ENCODE data around the gene EPN2.
"Not testable (repeated sequence)": the region's sequence is repeated elsewhere in the genome, so short reads cannot be mapped to it uniquely, and the experiment has no call there.

Gene EPN2

DNA sequence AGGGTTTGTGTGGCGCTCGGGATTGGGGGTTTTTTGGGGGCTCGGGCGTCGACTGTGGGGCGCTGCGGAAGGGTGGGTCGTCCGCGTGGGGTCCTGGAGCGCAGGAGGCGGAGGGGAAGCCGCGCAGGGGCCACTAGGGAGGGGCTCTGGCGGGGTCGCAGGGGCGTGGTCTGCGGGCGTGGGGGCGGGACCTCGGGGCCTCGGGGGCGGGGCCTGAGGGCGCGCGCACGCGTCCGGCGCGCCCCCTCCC, at the start of gene EPN2:
TSS of gene EPN2 (plus strand) at position 228 of the 250 bp plus-strand sequence. CDS start 45,754 bp downstream, outside the sequence.
- peak within 1 kb of the TSS; percentile 55 for H3K27ac ChIP-seq
- peak within 1 kb of the TSS; percentile 78 for H3K4me3 ChIP-seq (ENCODE audit: low read depth, low read length)
- peak within 1 kb of the TSS; percentile 78 for H3K9ac ChIP-seq
- peak within 1 kb of the TSS; percentile 88 for H3K4me2 ChIP-seq (ENCODE audit: low read length)
- H3K27me3 ChIP-seq (ENCODE audit: control insufficient read depth, insufficient read depth, low read length); H3K9me3 ChIP-seq (ENCODE audit: control insufficient read depth, low read length); H3K36me3 ChIP-seq (ENCODE audit: control insufficient read depth, insufficient read depth, low read length): not testable (repeated sequence)
- peaks cover 11% of the 10 kb centered on the region for H3K4me1 ChIP-seq
- peaks cover 26% of the 10 kb centered on the region for H3K79me2 ChIP-seq
- H2AFZ ChIP-seq, result peak within 1 kb of the TSS; percentile 78

DNA sequence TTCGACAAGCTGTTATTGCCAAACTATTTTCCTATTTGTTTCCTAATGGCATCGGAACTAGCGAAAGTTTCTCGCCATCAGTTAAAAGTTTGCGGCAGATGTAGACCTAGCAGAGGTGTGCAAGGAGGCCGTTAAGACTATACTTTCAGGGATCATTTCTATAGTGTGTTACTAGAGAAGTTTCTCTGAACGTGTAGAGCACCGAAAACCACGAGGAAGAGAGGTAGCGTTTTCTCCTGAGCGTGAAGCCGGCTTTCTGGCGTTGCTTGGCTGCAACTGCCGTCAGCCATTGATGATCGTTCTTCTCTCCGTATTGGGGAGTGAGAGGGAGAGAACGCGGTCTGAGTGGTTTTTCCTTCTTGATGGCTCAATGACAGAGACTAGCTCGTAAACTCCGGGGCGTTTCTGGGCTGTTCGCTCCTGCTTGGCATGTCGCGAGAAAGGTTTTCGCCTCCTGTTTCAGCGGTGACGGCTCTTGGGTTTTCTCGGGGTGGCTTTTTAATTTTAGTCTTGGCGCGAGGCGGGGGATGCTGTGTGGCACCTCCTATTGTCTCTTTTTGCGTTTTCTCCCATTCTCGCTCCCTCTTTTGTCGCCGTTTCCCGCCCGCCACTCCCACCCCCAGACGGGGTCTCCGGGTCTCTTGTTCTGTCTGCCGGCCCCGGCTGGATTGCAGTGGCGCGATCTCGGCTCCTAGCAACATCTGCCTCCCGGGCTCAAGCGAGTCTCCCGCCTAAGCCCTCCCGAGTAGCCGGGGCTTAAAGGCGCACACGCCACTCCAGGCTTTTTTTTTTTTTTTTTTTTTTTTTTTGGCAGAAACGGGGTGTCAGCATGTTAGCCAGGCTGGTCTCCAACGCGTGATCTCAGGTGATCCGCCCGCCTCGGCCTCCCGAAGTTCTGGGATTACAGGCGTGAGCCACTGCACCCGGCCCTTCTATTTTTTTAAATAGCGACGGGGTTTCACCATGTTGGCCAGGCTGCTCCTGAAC, 49.0 kb upstream of the EPN2 start:
- H3K4me2 ChIP-seq (ENCODE audit: low read length); H3K4me1 ChIP-seq; H3K27me3 ChIP-seq (ENCODE audit: control insufficient read depth, insufficient read depth, low read length); H3K9me3 ChIP-seq (ENCODE audit: control insufficient read depth, low read length); H3K4me3 ChIP-seq (ENCODE audit: low read depth, low read length); H3K79me2 ChIP-seq; H3K36me3 ChIP-seq (ENCODE audit: control insufficient read depth, insufficient read depth, low read length); H2AFZ ChIP-seq; H3K27ac ChIP-seq; H3K9ac ChIP-seq: not testable (repeated sequence)

DNA sequence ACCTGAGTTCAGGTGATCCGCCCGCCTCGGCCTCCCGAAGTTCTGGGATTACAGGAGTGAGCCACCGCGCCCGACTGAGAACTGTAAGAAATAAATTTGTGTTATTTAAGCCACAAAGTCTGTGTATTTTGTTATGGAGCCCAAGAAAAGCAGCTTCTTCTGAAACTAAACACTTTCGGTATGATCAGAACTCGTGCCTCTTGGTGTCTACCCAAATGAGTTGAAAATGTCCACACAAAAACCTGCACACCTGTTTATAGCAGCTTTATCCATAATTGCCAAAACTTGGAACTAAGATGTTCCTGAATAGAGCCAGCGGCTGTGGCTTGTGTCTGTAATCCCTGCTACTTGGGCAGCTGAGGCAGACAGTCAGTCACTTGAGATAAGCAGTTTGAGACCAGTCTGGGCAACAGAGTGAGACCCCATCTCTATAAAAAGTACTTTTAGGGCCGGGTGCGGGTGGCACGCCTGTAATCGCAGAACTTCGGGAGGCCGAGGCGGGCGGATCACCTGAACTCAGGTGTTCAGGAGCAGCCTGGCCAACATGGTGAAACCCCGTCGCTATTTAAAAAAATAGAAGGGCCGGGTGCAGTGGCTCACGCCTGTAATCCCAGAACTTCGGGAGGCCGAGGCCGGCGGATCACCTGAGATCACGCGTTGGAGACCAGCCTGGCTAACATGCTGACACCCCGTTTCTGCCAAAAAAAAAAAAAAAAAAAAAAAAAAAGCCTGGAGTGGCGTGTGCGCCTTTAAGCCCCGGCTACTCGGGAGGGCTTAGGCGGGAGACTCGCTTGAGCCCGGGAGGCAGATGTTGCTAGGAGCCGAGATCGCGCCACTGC, 48.1 kb upstream of the EPN2 start:
- H2AFZ ChIP-seq; H3K4me2 ChIP-seq (ENCODE audit: low read length); H3K9ac ChIP-seq; H3K79me2 ChIP-seq; H3K9me3 ChIP-seq (ENCODE audit: control insufficient read depth, low read length); H3K27ac ChIP-seq; H3K36me3 ChIP-seq (ENCODE audit: control insufficient read depth, insufficient read depth, low read length); H3K4me3 ChIP-seq (ENCODE audit: low read depth, low read length); H3K27me3 ChIP-seq (ENCODE audit: control insufficient read depth, insufficient read depth, low read length); H3K4me1 ChIP-seq: not testable (repeated sequence)

DNA sequence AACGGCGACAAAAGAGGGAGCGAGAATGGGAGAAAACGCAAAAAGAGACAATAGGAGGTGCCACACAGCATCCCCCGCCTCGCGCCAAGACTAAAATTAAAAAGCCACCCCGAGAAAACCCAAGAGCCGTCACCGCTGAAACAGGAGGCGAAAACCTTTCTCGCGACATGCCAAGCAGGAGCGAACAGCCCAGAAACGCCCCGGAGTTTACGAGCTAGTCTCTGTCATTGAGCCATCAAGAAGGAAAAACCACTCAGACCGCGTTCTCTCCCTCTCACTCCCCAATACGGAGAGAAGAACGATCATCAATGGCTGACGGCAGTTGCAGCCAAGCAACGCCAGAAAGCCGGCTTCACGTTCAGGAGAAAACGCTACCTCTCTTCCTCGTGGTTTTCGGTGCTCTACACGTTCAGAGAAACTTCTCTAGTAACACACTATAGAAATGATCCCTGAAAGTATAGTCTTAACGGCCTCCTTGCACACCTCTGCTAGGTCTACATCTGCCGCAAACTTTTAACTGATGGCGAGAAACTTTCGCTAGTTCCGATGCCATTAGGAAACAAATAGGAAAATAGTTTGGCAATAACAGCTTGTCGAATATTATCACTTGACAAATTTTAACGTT, 47.3 kb upstream of the EPN2 start:
- not testable (repeated sequence) for H3K4me2 ChIP-seq (ENCODE audit: low read length); H3K4me1 ChIP-seq; H3K9ac ChIP-seq; H2AFZ ChIP-seq; H3K79me2 ChIP-seq; H3K27ac ChIP-seq; H3K4me3 ChIP-seq (ENCODE audit: low read depth, low read length); H3K36me3 ChIP-seq (ENCODE audit: control insufficient read depth, insufficient read depth, low read length); H3K27me3 ChIP-seq (ENCODE audit: control insufficient read depth, insufficient read depth, low read length); H3K9me3 ChIP-seq (ENCODE audit: control insufficient read depth, low read length)

DNA sequence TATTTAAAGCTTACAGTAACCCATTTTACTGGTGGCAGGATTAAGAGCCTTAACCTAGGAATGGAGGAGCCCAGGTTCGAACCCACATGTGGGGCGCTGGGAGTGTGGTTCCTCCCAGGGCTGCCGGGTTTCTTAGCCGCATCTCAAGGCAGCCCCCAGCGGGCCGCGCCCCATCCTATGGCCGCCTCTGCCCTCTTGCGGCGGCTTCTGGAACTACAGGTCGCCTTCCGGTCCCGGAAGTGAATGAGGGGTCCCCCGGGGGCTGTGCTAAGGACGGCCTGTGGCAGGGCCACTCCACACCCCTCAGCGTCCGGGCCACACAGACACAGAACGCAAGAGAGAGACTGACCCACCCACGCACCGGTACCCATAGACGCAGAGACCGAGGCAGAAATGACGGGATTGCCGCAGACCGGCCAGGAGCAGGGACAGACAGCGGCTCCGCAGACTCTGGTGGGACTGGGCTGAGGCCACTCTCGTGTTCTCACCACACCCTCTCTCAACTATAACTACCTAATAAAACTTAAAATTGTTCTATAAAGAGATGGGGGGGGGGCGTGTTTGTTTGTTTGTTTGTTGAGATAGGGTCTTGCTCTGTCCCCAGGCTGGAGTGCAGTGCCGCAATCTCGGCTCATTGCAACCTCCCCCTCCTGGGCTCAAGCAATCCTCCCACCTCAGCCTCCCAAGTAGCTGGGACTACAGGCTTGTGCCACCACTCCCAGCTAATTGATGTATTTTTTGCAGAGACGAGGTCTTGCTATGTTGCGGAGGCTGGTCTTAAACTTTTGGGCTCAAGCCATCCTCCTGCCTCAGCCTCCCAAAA, 40.6 kb upstream of the EPN2 start:
- H3K4me1 ChIP-seq; H3K9me3 ChIP-seq (ENCODE audit: control insufficient read depth, low read length); H3K27ac ChIP-seq; H3K36me3 ChIP-seq (ENCODE audit: control insufficient read depth, insufficient read depth, low read length); H3K9ac ChIP-seq; H3K4me2 ChIP-seq (ENCODE audit: low read length); H3K4me3 ChIP-seq (ENCODE audit: low read depth, low read length); H3K27me3 ChIP-seq (ENCODE audit: control insufficient read depth, insufficient read depth, low read length); H3K79me2 ChIP-seq: not testable (repeated sequence)
- H2AFZ ChIP-seq, result peak overlapping the region; percentile 42

DNA sequence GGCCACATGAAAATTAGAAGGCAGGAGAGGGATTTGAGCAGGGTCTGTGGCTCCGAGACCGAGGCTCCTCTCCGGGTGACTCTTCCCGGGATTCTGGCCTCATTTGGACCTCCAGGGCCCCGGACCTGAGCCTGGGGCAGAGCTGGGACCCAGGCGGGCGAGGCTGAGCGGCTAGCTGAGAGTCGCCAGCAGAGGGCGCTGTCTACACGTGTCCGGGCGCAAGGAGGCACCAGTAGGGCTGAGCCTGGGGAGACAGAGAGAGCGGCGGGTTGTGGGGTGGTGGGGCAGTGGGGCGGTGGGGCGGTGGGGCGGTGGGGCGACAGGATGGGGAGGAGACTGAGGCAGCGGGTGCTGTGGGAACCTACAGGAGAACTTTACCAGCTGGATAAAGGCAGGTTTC, 34.7 kb upstream of the EPN2 start:
- H3K27ac ChIP-seq; H3K79me2 ChIP-seq; H3K9ac ChIP-seq; H2AFZ ChIP-seq; H3K4me2 ChIP-seq (ENCODE audit: low read length); H3K36me3 ChIP-seq (ENCODE audit: control insufficient read depth, insufficient read depth, low read length); H3K4me1 ChIP-seq; H3K9me3 ChIP-seq (ENCODE audit: control insufficient read depth, low read length); H3K4me3 ChIP-seq (ENCODE audit: low read depth, low read length); H3K27me3 ChIP-seq (ENCODE audit: control insufficient read depth, insufficient read depth, low read length): not testable (repeated sequence)

DNA sequence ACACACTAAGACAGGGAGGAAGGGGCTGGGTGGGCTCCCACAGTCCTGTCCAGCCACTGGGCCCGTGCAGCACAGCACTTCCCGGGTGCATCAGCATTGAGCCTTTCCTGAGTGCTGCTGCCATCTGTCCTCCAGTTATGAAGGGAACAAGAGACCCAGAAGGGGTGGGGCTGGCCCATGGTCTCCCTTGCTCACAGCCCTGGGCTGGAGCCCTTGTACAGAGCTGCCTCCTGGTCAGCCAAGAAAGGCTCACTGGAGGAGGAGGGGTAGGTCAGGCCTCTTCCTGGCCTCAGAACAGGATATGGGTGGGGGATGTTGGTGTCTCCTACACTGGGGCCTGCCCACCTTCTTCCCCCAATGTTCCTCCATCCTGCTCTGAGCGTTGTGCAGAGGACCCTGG, 33.7 kb upstream of the EPN2 start:
- not testable (repeated sequence) for H2AFZ ChIP-seq

DNA sequence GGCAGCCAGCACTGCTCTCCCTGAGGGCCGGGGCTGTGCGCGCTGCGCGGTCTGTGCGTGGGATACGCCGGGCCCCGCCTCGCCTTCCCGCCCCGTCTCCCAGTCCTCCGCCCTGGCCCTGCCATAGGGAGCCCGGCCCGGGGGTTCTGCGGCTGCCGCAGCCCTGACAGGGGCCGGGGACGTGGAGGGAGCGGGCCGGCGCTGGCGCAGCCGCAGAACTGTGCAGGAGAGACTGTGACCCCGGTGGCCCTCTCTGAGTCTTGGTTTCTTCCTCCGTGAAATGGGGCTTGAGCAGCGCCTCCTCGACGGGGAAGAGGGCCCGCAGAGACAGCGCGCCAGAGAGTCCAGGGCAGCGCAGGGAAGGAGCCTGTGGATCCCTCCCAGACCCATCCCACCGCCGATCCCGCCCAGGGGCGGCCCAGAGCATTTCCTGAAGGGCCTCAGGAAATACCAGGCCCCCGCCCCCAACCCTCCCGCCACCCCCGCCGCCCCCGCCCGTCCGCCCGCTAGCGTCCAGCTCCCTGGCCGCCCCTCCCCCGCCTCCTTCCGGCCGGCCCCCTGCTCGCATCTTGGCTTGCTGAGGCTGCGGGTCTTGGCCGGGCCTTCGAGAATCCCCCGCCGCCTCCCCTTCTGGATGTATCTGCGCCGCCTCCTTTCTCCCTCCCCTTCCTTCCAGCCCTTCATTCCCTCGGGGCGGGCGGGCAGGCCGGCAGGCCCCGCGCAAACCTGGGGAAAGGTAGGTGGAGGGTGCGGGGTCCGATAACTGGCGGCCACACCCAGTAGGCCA, 21.9 kb upstream of the EPN2 start:
- H3K27me3 ChIP-seq (ENCODE audit: control insufficient read depth, insufficient read depth, low read length); H2AFZ ChIP-seq; H3K9me3 ChIP-seq (ENCODE audit: control insufficient read depth, low read length); H3K4me3 ChIP-seq (ENCODE audit: low read depth, low read length); H3K36me3 ChIP-seq (ENCODE audit: control insufficient read depth, insufficient read depth, low read length); H3K27ac ChIP-seq; H3K4me2 ChIP-seq (ENCODE audit: low read length); H3K4me1 ChIP-seq; H3K9ac ChIP-seq; H3K79me2 ChIP-seq: not testable (repeated sequence)

More for the DNA sequence above, 33.7 kb upstream of the EPN2 start:
- H3K9ac ChIP-seq; H3K36me3 ChIP-seq (ENCODE audit: control insufficient read depth, insufficient read depth, low read length); H3K27me3 ChIP-seq (ENCODE audit: control insufficient read depth, insufficient read depth, low read length); H3K27ac ChIP-seq; H3K9me3 ChIP-seq (ENCODE audit: control insufficient read depth, low read length); H3K4me3 ChIP-seq (ENCODE audit: low read depth, low read length); H3K4me1 ChIP-seq; H3K79me2 ChIP-seq; H3K4me2 ChIP-seq (ENCODE audit: low read length): not testable (repeated sequence)

DNA sequence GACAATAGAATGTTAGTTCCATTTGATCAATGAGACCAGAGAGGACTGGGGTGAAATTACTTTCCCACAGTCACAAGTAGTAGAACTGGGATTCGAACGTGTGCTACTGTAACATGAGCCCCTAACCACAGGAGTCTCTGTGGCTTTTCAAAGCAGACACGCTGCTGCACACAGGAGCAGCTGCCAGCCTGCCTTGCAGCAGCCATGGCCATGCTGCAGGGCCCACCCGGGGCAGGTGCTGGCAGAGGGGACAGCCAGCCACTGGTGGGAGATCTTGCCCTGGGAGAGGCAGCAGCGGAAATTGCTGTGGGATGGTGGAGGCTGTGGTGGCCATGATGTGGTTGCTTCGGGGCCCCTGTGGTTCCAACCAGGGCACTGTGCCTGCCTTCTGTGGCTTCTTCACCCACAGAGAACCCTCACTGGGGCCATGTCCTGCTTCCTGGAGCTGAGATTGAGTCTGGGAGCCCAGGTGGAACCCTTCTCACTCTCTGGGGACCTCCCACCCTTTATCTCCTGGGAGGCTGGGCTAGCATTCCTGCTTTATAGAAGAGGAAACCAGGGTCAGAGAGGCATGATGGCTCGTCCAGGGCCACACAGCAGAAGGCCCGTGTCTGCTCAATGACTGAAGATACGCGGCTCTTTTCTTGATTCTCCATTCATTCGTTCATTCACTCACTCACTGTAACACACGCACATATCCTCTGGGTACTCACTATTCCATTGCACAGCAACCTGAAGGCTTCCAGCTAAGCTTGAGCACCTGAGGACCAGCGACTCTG, 20.8 kb upstream of the EPN2 start:
- not testable (repeated sequence) for H3K4me1 ChIP-seq; H3K27me3 ChIP-seq (ENCODE audit: control insufficient read depth, insufficient read depth, low read length); H3K79me2 ChIP-seq; H3K9ac ChIP-seq; H3K27ac ChIP-seq; H2AFZ ChIP-seq; H3K36me3 ChIP-seq (ENCODE audit: control insufficient read depth, insufficient read depth, low read length); H3K4me2 ChIP-seq (ENCODE audit: low read length); H3K4me3 ChIP-seq (ENCODE audit: low read depth, low read length); H3K9me3 ChIP-seq (ENCODE audit: control insufficient read depth, low read length)

All from parathyroid adenoma (tissue), 2 donors.